Measurements from ENCODE around the gene CTCF. TPM values are rescaled to one million over a fixed set of nuclear protein-coding genes. Genes with fewer than 3 reads are reported as not detected.
"Not testable (repeated sequence)": the region's sequence is repeated elsewhere in the genome, so short reads cannot be mapped to it uniquely, and the experiment has no call there.

The CTCF gene
- total RNA-seq, 1 experiment from 2014 or later: 58.7 TPM

DNA sequence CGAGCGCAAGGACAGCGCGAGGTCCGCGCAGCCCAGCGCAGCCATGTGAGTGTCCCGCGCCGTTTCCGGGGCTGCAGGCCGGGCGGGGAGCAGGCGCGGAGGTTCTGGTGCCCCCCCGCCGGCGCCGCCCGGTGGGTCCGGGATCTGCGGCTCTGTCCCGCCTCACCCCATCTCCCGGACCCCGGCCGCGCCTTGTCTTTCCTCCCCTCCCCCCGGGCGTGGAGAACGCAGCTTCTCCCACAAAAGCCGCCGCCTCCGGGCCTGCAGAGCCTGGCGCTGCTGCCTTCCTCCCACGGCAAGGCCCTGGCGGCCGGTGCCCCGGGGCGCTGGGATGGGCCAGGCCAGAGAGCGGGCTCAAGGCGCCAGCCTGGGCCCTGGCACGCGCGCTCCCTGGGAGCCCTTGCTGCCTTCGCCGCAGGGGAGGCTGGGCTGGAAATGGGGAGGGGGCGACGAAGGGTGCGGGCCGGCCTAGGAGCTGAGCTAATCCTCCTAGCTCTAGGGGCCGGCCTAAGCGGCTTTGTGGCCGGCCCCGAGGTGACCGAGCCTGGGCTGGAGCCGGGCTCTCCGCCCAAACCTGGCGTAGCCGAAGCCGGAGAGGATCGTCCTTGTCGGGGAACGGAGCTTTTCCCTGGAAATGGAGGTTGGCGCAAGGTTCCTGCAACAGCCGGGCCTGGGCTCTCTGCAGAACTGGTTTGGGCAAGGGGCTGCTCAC lies 33.3 kb upstream of the CTCF start:
- no peaks in the 10 kb centered on the region for H3K36me3 ChIP-seq
- H3K9me3 ChIP-seq (replicated peaks): no peaks in the 10 kb centered on the region
- DNase-seq: peak; percentile 40 to 45
- no peaks in the 10 kb centered on the region; the same call in 1 of the 2 replicates for H3K4me1 ChIP-seq
- H3K27ac ChIP-seq: peak overlapping the region; percentile 79
- H3K27me3 ChIP-seq: no peaks in the 10 kb centered on the region; the same call in 1 of the 2 replicates
- H3K4me3 ChIP-seq: peak overlapping the region; percentile 98

DNA sequence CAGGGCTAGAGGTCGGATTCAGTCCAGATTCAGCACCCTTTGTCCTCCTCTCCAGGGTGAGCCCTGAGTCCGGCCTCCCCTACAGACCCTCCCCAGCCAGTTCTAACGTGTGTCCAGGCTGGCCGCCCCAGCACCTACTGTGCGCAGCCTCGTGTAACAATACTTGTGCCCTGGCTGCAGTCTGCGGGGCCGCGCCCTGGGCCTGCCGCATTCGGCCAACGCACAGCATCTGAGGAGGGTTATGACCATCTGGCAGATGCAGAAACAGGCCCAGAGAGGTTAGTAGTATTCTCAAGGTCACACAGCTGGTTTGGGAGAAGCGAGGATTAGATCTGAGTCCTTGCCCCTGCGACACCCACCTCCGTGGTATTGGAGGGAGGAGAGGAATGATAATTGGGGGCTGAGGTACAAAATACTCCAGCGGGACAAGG lies 32.7 kb upstream of the CTCF start:
- no peaks in the 10 kb centered on the region; the same call in 1 of the 2 replicates for H3K27me3 ChIP-seq
- H3K36me3 ChIP-seq: no peaks in the 10 kb centered on the region
- no peaks in the 10 kb centered on the region for H3K9me3 ChIP-seq (replicated peaks)
- H3K4me1 ChIP-seq: no peaks in the 10 kb centered on the region; the same call in 1 of the 2 replicates
- DNase-seq: no peak
- peak overlapping the region; percentile 98 for H3K4me3 ChIP-seq
- H3K27ac ChIP-seq: peak overlapping the region; percentile 79

DNA sequence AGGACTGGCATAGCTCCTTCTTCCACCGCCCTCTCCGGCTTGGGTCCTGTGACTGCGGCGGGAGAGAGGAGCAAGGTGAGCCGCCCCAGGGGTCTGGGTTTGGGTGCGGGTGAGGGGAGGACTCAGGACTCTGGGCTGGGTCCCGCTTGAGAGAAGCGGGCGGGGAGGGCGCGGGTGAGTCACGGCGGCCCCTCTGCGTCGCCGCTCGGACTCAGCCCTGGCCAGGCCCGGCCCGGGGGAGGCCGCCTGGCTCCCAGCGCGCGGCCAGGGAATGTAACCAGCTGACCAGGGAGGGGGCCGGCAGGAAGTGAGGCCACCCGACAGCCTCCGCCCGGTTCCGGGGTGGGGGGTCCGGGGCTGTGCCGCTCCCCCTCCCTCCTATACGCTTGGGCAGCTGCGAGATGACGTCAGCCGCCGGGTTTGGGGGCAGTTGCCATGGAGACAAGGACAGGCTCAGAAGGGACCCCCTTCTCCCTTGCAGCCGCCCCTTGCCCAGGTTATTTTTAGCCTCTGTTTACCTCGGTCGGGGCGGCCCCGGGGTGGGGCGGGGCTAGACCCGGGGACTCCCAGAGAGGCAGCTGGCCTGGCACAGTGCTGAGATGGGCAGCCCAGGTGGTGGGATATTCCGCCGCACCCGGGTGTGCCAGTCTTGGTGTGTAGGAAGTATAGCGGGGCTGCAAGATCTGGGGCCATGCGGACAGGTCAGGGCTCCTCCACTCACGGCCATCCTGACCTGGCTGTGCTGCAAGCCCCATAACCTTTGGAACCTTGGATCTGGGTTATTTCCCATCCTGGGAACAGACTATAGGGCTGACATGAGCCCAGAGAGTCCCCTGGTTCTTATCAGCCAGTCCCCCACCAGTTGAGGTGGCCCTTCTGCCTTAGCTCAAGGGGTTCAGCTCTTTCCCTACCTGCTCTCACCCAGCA lies 32.0 kb upstream of the CTCF start:
- H3K27ac ChIP-seq: peak overlapping the region; percentile 79
- H3K36me3 ChIP-seq: no peaks in the 10 kb centered on the region
- peak overlapping the region; percentile 98 for H3K4me3 ChIP-seq
- H3K9me3 ChIP-seq (replicated peaks): no peaks in the 10 kb centered on the region
- peak; percentile 67 to 77 for DNase-seq
- no peaks in the 10 kb centered on the region for H3K27me3 ChIP-seq
- no peaks in the 10 kb centered on the region; the same call in 1 of the 2 replicates for H3K4me1 ChIP-seq

DNA sequence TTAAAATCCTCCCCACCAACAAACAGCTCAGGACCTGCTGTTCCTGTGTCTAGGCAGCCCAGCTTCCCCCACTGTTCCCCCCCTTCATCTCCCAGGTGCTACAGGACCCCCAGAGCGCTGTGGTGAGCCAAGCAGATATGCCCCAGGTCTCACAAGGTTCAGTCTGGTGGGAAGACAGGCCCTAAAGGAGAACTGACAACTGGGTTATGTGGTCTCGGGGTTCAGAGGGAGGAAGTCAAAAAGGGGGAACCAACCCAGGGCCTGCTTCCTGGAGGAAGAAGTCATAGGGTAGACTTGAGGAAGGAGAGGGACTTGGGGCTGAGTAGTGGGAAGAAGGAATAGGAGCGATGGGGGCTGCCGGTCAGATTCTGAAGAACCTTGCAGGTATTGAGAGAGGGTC lies 31.1 kb upstream of the CTCF start:
- Histone ChIP-seq H3K4me3 (no peak overlapping the region), H3K4me1 (no peaks in the 10 kb centered on the region; the same call in 1 of the 2 replicates), H3K9me3 (replicated peaks) (no peaks in the 10 kb centered on the region), H3K27me3 (no peaks in the 10 kb centered on the region), H3K36me3 (no peaks in the 10 kb centered on the region), H3K27ac (no peak overlapping the region)
- DNase-seq: no peak

DNA sequence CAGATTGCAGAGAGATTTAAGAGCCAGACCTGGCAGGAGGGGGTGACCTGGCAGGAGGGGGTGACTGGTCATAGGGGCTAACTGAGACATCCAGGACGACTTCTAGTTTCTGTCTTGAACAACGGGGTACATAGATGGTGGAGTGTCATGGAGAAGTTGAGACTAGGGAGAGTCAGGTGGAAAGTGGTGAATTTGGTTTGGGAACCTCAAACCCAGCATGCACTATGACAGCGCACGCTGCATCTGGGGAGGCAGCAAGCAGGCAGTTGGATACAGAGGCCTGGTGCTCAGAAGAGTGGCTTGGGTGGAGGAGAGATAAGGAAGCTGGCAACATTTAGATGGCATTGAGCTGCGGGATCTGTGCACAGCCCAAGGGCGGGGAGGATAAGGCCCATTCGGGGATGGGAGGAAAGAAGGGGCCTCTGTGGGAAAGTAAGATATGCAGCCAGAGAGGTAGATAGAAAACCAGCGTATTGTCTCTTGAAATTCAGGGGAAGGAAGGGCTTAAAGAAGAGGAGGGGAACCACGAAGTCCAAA lies 29.2 kb upstream of the CTCF start:
- DNase-seq: no peak
- H3K27ac ChIP-seq: no peak overlapping the region
- no peak overlapping the region for H3K4me3 ChIP-seq
- H3K9me3 ChIP-seq (replicated peaks): no peaks in the 10 kb centered on the region
- H3K36me3 ChIP-seq: no peaks in the 10 kb centered on the region
- H3K27me3 ChIP-seq: no peaks in the 10 kb centered on the region
- no peaks in the 10 kb centered on the region; the same call in 1 of the 2 replicates for H3K4me1 ChIP-seq

DNA sequence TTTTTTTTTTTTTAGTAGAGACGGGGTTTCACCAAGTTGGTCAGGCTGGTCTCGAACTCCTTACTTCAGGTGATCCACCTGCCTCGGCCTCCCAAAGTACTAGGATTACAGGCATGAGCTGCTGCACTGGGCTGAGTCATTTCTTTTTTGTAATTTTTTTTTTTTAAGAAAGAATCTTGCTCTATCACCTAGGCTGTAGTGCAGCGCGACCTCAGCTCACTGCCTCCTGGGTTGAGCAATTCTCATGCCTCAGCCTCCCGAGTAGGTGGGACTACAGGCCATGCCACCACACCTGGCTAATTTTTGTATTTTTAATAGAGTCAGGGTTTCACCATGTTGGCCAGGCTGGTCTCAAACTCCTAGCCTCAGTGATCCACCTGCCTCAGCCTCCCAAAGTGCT lies 28.3 kb upstream of the CTCF start:
- DNase-seq; H3K36me3 ChIP-seq; H3K27me3 ChIP-seq; H3K9me3 ChIP-seq (replicated peaks); H3K4me1 ChIP-seq; H3K4me3 ChIP-seq; H3K27ac ChIP-seq: not testable (repeated sequence)

DNA sequence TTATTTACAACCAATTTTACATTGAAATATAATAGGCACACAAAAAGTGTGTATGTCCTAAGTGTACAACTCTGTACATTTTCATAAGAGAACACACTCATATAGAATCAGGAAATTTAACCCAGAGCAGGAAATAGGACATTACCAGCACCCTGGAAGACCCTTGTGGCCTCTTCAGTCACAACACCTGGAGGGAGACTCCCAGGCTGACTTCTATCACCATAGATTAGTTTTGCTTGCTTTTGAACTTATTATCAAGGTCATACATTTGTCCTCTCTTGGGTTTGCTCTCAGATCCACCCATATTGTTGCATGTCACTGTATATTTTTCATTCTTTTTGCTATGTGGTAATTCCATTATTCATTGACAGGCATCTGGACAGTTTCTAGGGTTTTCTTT lies 27.9 kb upstream of the CTCF start:
- H3K4me3 ChIP-seq: no peak overlapping the region
- H3K9me3 ChIP-seq (replicated peaks): no peaks in the 10 kb centered on the region
- no peaks in the 10 kb centered on the region; the same call in 1 of the 2 replicates for H3K4me1 ChIP-seq
- no peak overlapping the region for H3K27ac ChIP-seq
- no peak for DNase-seq
- H3K36me3 ChIP-seq: no peaks in the 10 kb centered on the region
- H3K27me3 ChIP-seq: no peaks in the 10 kb centered on the region

DNA sequence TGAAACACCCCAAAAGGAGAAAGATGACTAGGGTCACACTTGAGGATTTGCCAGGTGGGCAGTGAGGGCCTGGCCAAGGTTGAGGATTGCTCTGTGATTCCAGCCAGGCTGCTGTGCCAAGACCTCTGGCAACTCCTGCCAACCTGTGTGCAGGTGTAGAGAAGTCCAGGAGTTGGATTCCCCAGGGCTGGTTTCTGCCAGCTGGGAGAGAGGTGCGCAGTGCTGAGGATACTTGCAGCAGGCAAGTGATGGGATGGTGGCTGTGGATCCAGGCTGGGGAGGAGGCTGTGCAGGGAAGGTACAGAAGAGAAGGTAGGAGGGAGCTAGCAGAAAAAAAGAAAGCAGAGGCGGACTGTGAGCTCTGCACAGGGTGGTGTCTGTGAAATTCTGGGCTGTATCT lies 27.1 kb upstream of the CTCF start:
- Histone ChIP-seq H3K4me1 (no peaks in the 10 kb centered on the region; the same call in 1 of the 2 replicates), H3K9me3 (replicated peaks) (no peaks in the 10 kb centered on the region), H3K4me3 (no peak overlapping the region), H3K27ac (no peak overlapping the region), H3K36me3 (no peaks in the 10 kb centered on the region), H3K27me3 (no peaks in the 10 kb centered on the region)
- DNase-seq: no peak

DNA sequence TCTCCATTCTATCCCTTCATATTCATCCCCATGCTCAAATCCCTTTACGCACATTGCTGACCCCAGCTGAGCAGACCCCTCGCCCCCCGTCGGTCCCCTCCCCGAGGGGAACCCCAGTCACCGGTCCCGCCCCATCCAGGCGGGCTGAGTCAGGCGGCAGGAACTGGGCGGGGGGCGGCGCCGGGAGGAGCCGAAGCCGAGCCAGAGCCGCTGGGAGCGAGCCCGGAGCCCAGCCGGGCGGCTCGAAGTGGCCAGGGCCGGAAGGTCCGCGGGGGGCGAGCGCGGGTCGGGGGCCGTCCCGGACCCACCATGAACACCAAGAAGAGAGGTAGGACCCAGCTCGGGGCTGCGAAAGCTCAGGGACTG lies 25.1 kb upstream of the CTCF start:
- H3K4me3 ChIP-seq: peak overlapping the region; percentile 22
- H3K9me3 ChIP-seq (replicated peaks): no peaks in the 10 kb centered on the region
- no peak for DNase-seq
- H3K36me3 ChIP-seq: no peaks in the 10 kb centered on the region; the same call in 1 of the 2 replicates
- no peaks in the 10 kb centered on the region for H3K4me1 ChIP-seq
- H3K27ac ChIP-seq: no peak overlapping the region
- no peaks in the 10 kb centered on the region for H3K27me3 ChIP-seq

DNA sequence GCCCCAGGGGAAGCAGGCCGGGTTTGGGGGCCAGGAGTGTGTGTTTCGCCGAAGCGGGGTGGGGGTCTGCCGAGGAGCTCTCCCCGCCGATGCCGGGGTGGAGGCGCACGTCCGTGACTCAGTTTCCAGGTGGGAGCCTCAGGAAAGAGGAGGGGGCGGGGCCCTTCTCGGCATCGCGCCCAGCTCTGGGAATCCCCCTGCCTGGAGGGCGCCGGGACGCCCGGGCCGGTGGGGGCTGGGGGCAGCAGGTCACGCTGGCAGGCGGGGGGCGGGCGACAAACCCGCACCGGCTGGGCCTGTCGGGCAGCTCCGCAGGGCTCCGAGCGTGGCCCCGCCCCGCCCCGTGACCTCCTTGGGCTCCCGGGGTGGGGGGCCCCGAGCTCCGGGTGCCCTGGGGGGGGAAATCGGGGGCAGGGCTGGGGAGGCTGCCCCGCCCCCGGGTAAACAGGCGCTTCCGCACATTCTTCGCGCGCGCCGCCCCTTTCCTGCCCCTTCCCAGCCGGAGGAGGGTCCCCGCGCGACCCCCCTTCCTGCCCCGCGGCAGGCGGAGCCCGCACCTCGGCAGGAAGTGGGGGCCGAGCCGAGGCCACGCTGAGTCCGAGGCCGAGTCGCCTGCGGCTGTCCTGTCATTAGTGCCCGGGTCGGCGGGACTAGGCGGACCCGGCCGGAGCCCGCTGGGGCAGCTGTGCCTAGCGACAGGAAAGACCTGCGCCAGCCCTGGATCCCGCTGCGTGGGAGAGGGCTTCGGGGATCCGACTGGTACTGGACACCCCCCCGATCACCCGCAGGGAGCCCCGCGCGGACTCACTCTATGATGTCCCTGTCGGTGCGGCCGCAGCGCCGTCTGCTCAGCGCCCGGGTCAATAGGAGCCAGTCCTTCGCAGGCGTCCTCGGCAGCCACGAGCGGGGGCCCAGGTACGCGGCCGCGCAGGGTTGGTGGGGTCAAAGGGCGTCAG lies 24.4 kb upstream of the CTCF start:
- no peak for DNase-seq
- peak overlapping the region; percentile 22 for H3K4me3 ChIP-seq
- no peaks in the 10 kb centered on the region; the same call in 1 of the 2 replicates for H3K36me3 ChIP-seq
- no peaks in the 10 kb centered on the region for H3K4me1 ChIP-seq
- H3K27me3 ChIP-seq: no peaks in the 10 kb centered on the region
- no peak overlapping the region for H3K27ac ChIP-seq
- no peaks in the 10 kb centered on the region for H3K9me3 ChIP-seq (replicated peaks)

DNA sequence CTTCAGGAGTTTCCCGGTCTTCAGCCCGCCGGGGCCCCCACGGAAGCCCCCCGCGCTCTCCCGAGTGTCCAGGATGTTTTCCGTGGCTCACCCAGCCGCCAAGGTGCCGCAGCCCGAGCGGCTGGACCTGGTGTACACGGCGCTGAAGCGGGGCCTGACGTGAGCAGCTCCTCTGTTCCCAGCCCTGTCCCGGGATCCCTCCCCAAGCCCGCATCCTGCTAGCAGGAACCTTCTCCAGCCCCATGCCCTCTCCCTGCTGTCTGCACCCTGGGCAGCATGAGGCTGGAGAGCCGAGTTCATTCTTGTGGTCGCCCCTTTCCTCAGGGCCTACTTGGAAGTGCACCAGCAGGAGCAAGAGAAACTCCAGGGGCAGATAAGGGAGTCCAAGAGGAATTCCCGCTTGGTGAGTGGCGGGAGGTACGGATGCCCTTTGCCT lies 23.6 kb upstream of the CTCF start:
- H3K4me1 ChIP-seq: no peaks in the 10 kb centered on the region
- no peaks in the 10 kb centered on the region for H3K27me3 ChIP-seq
- H3K9me3 ChIP-seq (replicated peaks): no peaks in the 10 kb centered on the region
- DNase-seq: no peak
- H3K4me3 ChIP-seq: no peak overlapping the region
- H3K27ac ChIP-seq: no peak overlapping the region
- no peaks in the 10 kb centered on the region; the same call in 1 of the 2 replicates for H3K36me3 ChIP-seq

DNA sequence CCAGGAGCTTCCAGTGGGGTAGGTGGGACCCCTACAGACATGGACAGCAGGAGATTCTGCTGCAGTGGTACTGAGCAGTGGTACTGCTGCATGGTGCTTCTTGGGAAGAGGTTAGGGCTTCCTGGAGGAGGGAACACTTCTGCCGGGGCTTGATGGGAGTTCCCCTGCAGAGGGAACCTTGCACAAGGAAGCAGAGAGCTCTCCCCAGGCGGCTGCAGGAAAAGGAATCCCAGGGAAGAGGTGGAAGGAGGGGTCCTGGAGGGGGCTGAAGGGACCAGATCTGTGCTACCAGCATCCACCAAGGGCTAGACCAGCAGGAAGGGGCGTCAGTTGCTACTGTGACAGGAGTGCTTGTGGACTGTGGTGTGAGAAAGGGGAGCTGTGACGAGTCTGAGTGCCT lies 23.1 kb upstream of the CTCF start:
- Histone ChIP-seq H3K4me1 (no peaks in the 10 kb centered on the region), H3K4me3 (no peak overlapping the region), H3K9me3 (replicated peaks) (no peaks in the 10 kb centered on the region), H3K27me3 (no peaks in the 10 kb centered on the region), H3K36me3 (no peaks in the 10 kb centered on the region; the same call in 1 of the 2 replicates), H3K27ac (no peak overlapping the region)
- DNase-seq: no peak

DNA sequence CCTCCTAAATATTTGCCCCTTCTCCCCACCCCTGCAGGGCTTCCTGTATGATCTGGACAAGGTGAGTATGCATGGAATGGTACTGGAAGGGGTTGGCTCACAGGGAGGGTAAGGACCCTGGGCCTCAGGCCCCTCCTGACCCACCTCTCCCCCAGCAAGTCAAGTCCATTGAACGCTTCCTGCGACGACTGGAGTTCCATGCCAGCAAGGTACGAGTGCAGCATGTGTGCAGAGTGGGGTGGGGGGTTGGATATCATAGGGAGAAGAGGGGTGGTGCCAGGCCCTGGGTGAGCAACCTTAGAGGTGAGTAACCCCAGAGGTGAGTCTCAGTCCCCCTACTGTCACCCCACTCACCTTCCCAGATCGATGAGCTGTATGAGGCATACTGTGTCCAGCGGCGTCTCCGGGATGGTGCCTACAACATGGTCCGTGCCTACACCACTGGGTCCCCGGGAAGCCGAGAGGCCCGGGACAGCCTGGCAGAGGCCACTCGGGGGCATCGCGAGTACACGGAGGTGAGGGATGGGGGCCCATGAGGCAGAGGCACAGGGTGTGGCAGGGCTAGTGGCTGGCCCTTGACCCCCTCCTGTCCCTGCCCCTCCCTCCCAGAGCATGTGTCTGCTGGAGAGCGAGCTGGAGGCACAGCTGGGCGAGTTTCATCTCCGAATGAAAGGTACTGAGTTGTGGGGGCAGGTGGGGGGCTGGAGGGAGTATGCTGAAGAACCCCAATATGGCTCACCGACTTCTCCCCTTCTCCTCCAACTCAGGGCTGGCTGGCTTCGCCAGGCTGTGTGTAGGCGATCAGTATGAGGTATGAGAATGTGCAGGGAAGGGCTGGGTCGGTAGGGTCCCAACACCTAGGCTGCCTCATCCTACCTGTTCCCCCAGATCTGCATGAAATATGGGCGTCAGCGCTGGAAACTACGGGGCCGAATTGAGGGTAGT lies 22.4 kb upstream of the CTCF start:
- H3K36me3 ChIP-seq: no peaks in the 10 kb centered on the region; the same call in 1 of the 2 replicates
- no peak overlapping the region for H3K4me3 ChIP-seq
- no peaks in the 10 kb centered on the region for H3K27me3 ChIP-seq
- H3K27ac ChIP-seq: no peak overlapping the region
- no peaks in the 10 kb centered on the region for H3K4me1 ChIP-seq
- DNase-seq: no peak
- no peaks in the 10 kb centered on the region for H3K9me3 ChIP-seq (replicated peaks)
